GM23338 (cell line): ENCODE data around the gene BNIP5. TPM values are rescaled to one million over a fixed set of nuclear protein-coding genes. Genes with fewer than 3 reads are reported as not detected.

ENCODE experiments used
- ATAC-seq: fragments of 200-7000 bp; cut with Tn5 transposase; 3 replicates; pipeline ENCODE4 v1.9.1; 2020
- DNase-seq: peaks from one replicate; pipeline ENCODE4 v3.0.0-alpha.2; 2015; ENCODE audit warnings: low spot score
- H2AFZ ChIP-seq: fragments of 200-600 bp; sonication (generic); 2 replicates; pipeline ENCODE4 v1.8.0; 2016; ENCODE audit warnings: antibody characterized with exemption, mild to moderate bottlenecking, moderate library complexity
- H3F3A ChIP-seq: fragments of 200-600 bp; sonication (generic); replicated peaks from 2 replicates; pipeline ENCODE4 v1.8.0; 2017; ENCODE audit warnings: antibody characterized with exemption, mixed run types, low read depth
- H3K27ac ChIP-seq: fragments of 200-600 bp; sonication (generic); 2 replicates; pipeline ENCODE4 v1.6.1; 2016; ENCODE audit warnings: low read depth
- H3K27me3 ChIP-seq: fragments of 200-600 bp; sonication (generic); 2 replicates; pipeline ENCODE4 v1.8.0; 2016; ENCODE audit warnings: mild to moderate bottlenecking, mixed run types, moderate library complexity; ENCODE audit not compliant: insufficient read depth
- H3K36me3 ChIP-seq: fragments of 200-600 bp; sonication (generic); 2 replicates; pipeline ENCODE4 v1.8.0; 2016; ENCODE audit warnings: mild to moderate bottlenecking; ENCODE audit not compliant: insufficient read depth
- H3K4me1 ChIP-seq: fragments of 200-600 bp; sonication (generic); 2 replicates; pipeline ENCODE4 v1.8.0; 2016; ENCODE audit warnings: mild to moderate bottlenecking, moderate library complexity; ENCODE audit not compliant: insufficient read depth
- H3K4me2 ChIP-seq: fragments of 200-600 bp; sonication (generic); 2 replicates; pipeline ENCODE4 v1.7.1; 2017; ENCODE audit warnings: mixed run types
- H3K4me3 ChIP-seq: fragments of 200-600 bp; sonication (generic); 2 replicates; pipeline ENCODE4 v1.6.1; 2016; ENCODE audit warnings: mixed run types
- H3K79me2 ChIP-seq: fragments of 200-600 bp; sonication (generic); replicated peaks from 2 replicates; pipeline ENCODE4 v1.8.0; 2017; ENCODE audit warnings: mild to moderate bottlenecking; ENCODE audit not compliant: insufficient read depth
- H3K9me2 ChIP-seq: fragments of 200-600 bp; sonication (generic); 2 replicates; pipeline ENCODE4 v1.8.0; 2017; ENCODE audit not compliant: insufficient read depth
- H4K20me1 ChIP-seq: fragments of 200-600 bp; sonication (generic); replicated peaks from 2 replicates; pipeline ENCODE4 v1.8.0; 2017; ENCODE audit warnings: mild to moderate bottlenecking; ENCODE audit not compliant: insufficient read depth
- H3K27ac Mint-ChIP-seq: 2 replicates; pipeline ENCODE4 v1.8.0; 2020; ENCODE audit warnings: inconsistent platforms, mild to moderate bottlenecking, moderate library complexity, mixed read lengths
- H3K27me3 Mint-ChIP-seq: 3 replicates; pipeline ENCODE4 v1.8.0; 2022; ENCODE audit warnings: low read depth, mild to moderate bottlenecking, moderate library complexity, mixed read lengths, inconsistent platforms; ENCODE audit not compliant: insufficient read depth, poor library complexity
- H3K36me3 Mint-ChIP-seq: 3 replicates; pipeline ENCODE4 v1.8.0; 2021; ENCODE audit warnings: low read depth, mild to moderate bottlenecking, inconsistent platforms, moderate library complexity, mixed read lengths
- H3K4me1 Mint-ChIP-seq: 3 replicates; pipeline ENCODE4 v1.8.0; 2020; ENCODE audit warnings: mild to moderate bottlenecking, inconsistent platforms, mixed read lengths
- H3K4me3 Mint-ChIP-seq: 3 replicates; pipeline ENCODE4 v1.8.0; 2021; ENCODE audit warnings: moderate library complexity, mild to moderate bottlenecking, inconsistent platforms, mixed read lengths
- H3K9me3 Mint-ChIP-seq: 3 replicates; pipeline ENCODE4 v1.8.0; 2020; ENCODE audit warnings: moderate library complexity, mild to moderate bottlenecking, inconsistent platforms, mixed read lengths
- CREB1 ChIP-seq: fragments of 250-450 bp; sonication (Bioruptor Pico); IDR thresholded peaks from 2 replicates; pipeline ENCODE4 v1.5.0; 2020; ENCODE audit warnings: low read depth, mild to moderate bottlenecking, moderate library complexity
- CTCF ChIP-seq, 2 experiments: fragments of 200-600 bp in 1 of 2; sonication (generic) in 1 of 2; conservative IDR thresholded peaks; 2 replicates each; pipeline versions ENCODE4 v1.5.1 to v1.6.1; 2016 to 2017; ENCODE audit warnings: antibody characterized with exemption in 2 of 2, low read depth in 2 of 2, mild to moderate bottlenecking in 2 of 2, moderate library complexity in 1 of 2
- EZH2phosphoT487 ChIP-seq: fragments of 200-600 bp; sonication (generic); IDR thresholded peaks from one replicate; pipeline ENCODE4 v1.8.1; 2018; ENCODE audit warnings: antibody characterized with exemption; ENCODE audit not compliant: unreplicated experiment
- NANOG ChIP-seq: IDR thresholded peaks from 2 replicates; pipeline ENCODE4 v1.6.1; 2016; ENCODE audit warnings: antibody characterized with exemption, borderline replicate concordance
- REST ChIP-seq: IDR thresholded peaks from one replicate; pipeline ENCODE4 v1.6.1; 2018; ENCODE audit warnings: antibody characterized with exemption; ENCODE audit not compliant: unreplicated experiment
- STAT1 ChIP-seq: IDR thresholded peaks from one replicate; pipeline ENCODE4 v1.6.1; 2016; ENCODE audit warnings: antibody characterized with exemption; ENCODE audit not compliant: unreplicated experiment
- long read RNA-seq: library from polyadenylated mRNA; unstranded; transcript quantifications from one replicate; pipeline ENCODE4 v2.0.0, GENCODE V29; 2020; ENCODE audit not compliant: unreplicated experiment
- polyA plus RNA-seq: library from polyadenylated mRNA; unstranded; fragments of >200 nt; fragmentation: Nextera tagmentation; extraction: Ambion mirVana; gene quantifications from 2 replicates; pipeline ENCODE4 v1.2.1, GENCODE V29; 2016
- total RNA-seq: library from RNA; depleted of rRNA; stranded (reverse); fragments of >200 nt; shearing (Covaris generic); gene quantifications from 2 replicates; pipeline ENCODE4 v1.2.3, GENCODE V29; 2014; rRNA removed
- TF ChIP-seq, protein P1 (sequence below): fragments of 250-450 bp; sonication (Bioruptor Pico); IDR thresholded peaks from 2 replicates; pipeline ENCODE4 v1.5.0; 2020; ENCODE audit warnings: mild to moderate bottlenecking, moderate library complexity

Gene BNIP5, protein sequence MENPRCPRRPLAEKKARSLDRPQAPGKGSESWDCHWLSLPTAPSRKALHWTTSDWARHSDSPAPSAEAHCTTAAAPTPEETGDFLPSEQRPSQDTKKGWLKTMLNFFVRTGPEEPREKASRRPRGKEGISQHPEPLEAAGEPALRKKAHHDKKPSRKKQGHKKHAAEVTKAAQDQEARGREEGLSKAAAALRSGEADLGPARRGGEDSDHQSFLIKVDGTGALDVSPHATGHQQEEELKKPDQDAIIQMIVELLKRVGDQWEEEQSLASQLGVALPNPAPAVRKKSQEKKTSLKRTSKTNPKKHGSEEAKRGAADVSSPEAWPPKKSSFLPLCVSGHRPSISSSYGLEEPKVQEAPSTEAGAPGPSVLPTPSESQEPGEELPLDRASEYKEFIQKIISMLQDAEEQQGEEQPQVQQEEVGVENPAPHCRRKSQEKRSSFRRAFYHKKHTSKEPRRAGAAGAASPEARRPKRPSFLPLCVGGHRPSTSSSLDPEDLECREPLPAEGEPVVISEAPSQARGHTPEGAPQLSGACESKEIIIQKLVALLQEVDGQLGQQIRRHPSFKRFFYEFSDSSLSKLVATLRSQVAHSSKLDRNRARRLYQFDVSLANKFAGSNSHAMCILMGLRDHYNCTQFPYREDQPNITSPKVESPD
- total RNA-seq (not detected in 2 replicates), polyA plus RNA-seq (not detected in 2 replicates)
- long read RNA-seq, result 0 reads

DNA sequence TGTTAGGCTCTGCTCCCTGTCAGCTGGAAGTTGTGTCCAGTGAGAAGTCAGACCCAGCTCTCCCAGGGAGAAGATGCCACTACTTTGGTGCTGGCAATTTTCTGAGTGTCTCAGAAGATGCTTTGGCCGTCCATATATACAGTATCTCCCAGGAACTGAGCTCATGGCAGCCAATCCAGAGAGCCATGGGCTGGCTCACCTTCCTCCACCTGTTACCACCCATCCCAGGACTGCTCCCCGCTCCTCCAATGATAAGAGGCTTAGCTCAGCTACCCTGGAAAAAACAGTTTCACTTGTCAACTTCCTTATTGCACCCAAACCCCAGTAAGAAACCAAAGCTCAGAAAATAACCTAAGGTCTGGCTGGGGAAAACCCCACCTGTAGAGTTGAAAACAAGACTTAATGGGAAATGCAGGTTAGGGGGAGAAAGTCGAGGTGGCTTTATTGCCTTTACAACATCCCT, at the start of gene BNIP5:
Gene BNIP5, minus strand, starts transcription at position 110 of the 463 bp plus-strand sequence. CDS start 6,198 bp downstream, outside the sequence.
- Mint-ChIP-seq H3K4me1 (peaks cover 24% of the 10 kb centered on the region), H3K4me3 (no peak within 1 kb of the TSS), H3K9me3 (no peaks in the 10 kb centered on the region; the same call in 2 of the 3 replicates), H3K36me3 (no peaks in the 10 kb centered on the region; the same call in 2 of the 3 replicates), H3K27ac (no peak within 1 kb of the TSS), H3K27me3 (peaks cover 17% of the 10 kb centered on the region)
- Histone ChIP-seq H3K36me3 (no peaks in the 10 kb centered on the region), H3K79me2 (no peaks in the 10 kb centered on the region), H3K9me2 (no peaks in the 10 kb centered on the region), H3K4me3 (no peak within 1 kb of the TSS), H3K27ac (no peak within 1 kb of the TSS), H3F3A (0 out of 2 replicates have a peak, but pooled peaks cover 5% of the 10 kb centered on the region), H3K4me1 (no peaks in the 10 kb centered on the region), H4K20me1 (no peaks in the 10 kb centered on the region), H3K27me3 (peaks cover 10% of the 10 kb centered on the region), H3K4me2 (no peak within 1 kb of the TSS), H2AFZ (no peak within 1 kb of the TSS)
- DNase-seq, result no peak
- TF ChIP-seq STAT1, result no peak
- TF ChIP-seq EZH2phosphoT487, result no peak
- no peak for ATAC-seq

DNA sequence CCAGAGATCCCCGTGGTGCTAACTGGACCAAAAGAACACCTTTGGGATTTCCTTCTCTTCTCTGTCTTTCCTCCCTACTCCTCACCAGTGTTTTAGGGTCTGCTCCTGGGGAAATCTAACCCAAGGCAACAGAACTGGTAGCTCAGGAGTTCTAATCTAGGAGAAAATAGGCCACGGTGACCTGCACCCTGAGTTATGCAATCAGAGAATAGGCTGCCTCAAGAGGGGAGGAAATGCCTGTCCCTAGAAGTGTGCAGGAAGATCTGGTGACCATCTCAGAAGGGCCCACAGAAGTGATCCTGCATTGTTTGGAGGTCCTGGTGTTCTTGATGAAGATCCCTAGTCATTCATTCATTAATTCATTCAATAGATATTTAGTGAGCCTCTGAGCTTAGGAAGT, 47.4 kb upstream of the BNIP5 start:
- Mint-ChIP-seq H3K27me3 (peaks cover 39% of the 10 kb centered on the region), H3K9me3 (peaks cover 4% of the 10 kb centered on the region; the same call in 2 of the 3 replicates), H3K27ac (no peak overlapping the region), H3K4me1 (peaks cover 37% of the 10 kb centered on the region), H3K4me3 (no peak overlapping the region), H3K36me3 (no peaks in the 10 kb centered on the region; the same call in 2 of the 3 replicates)
- ATAC-seq (no peak), DNase-seq (no peak)
- no peaks in the 10 kb centered on the region for H3K79me2 ChIP-seq
- no peaks in the 10 kb centered on the region; the same call in 1 of the 2 replicates for H3K36me3 ChIP-seq
- H3F3A ChIP-seq, result 0 out of 2 replicates have a peak, but pooled peaks cover 8% of the 10 kb centered on the region
- H4K20me1 ChIP-seq, result no peaks in the 10 kb centered on the region
- H3K4me1 ChIP-seq, result peaks cover 6% of the 10 kb centered on the region; the same call in 1 of the 2 replicates
- no peak overlapping the region for H3K27ac ChIP-seq
- no peak overlapping the region for H3K4me3 ChIP-seq
- H2AFZ ChIP-seq, result no peak overlapping the region
- no peaks in the 10 kb centered on the region for H3K9me2 ChIP-seq
- H3K27me3 ChIP-seq, result peaks cover 42% of the 10 kb centered on the region
- no peak overlapping the region for H3K4me2 ChIP-seq
- TF ChIP-seq, protein P1, sequence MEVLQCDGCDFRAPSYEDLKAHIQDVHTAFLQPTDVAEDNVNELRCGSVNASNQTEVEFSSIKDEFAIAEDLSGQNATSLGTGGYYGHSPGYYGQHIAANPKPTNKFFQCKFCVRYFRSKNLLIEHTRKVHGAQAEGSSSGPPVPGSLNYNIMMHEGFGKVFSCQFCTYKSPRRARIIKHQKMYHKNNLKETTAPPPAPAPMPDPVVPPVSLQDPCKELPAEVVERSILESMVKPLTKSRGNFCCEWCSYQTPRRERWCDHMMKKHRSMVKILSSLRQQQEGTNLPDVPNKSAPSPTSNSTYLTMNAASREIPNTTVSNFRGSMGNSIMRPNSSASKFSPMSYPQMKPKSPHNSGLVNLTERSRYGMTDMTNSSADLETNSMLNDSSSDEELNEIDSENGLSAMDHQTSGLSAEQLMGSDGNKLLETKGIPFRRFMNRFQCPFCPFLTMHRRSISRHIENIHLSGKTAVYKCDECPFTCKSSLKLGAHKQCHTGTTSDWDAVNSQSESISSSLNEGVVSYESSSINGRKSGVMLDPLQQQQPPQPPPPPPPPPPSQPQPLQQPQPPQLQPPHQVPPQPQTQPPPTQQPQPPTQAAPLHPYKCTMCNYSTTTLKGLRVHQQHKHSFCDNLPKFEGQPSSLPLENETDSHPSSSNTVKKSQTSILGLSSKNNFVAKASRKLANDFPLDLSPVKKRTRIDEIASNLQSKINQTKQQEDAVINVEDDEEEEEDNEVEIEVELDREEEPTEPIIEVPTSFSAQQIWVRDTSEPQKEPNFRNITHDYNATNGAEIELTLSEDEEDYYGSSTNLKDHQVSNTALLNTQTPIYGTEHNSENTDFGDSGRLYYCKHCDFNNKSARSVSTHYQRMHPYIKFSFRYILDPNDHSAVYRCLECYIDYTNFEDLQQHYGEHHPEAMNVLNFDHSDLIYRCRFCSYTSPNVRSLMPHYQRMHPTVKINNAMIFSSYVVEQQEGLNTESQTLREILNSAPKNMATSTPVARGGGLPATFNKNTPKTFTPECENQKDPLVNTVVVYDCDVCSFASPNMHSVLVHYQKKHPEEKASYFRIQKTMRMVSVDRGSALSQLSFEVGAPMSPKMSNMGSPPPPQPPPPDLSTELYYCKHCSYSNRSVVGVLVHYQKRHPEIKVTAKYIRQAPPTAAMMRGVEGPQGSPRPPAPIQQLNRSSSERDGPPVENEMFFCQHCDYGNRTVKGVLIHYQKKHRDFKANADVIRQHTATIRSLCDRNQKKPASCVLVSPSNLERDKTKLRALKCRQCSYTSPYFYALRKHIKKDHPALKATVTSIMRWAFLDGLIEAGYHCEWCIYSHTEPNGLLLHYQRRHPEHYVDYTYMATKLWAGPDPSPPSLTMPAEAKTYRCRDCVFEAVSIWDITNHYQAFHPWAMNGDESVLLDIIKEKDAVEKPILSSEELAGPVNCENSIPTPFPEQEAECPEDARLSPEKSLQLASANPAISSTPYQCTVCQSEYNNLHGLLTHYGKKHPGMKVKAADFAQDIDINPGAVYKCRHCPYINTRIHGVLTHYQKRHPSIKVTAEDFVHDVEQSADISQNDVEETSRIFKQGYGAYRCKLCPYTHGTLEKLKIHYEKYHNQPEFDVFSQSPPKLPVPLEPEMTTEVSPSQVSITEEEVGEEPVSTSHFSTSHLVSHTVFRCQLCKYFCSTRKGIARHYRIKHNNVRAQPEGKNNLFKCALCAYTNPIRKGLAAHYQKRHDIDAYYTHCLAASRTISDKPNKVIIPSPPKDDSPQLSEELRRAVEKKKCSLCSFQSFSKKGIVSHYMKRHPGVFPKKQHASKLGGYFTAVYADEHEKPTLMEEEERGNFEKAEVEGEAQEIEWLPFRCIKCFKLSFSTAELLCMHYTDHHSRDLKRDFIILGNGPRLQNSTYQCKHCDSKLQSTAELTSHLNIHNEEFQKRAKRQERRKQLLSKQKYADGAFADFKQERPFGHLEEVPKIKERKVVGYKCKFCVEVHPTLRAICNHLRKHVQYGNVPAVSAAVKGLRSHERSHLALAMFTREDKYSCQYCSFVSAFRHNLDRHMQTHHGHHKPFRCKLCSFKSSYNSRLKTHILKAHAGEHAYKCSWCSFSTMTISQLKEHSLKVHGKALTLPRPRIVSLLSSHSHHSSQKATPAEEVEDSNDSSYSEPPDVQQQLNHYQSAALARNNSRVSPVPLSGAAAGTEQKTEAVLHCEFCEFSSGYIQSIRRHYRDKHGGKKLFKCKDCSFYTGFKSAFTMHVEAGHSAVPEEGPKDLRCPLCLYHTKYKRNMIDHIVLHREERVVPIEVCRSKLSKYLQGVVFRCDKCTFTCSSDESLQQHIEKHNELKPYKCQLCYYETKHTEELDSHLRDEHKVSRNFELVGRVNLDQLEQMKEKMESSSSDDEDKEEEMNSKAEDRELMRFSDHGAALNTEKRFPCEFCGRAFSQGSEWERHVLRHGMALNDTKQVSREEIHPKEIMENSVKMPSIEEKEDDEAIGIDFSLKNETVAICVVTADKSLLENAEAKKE, result no peak
- no peak for TF ChIP-seq STAT1
- TF ChIP-seq CREB1 (CRISPR knock-in tag), result no peak
- no peak for TF ChIP-seq REST
- no peak for TF ChIP-seq CTCF (conservative IDR thresholded peaks at IDR 0.05; ENCODE audit: low read depth in 2 of 2)
- TF ChIP-seq NANOG, result no peak
